Kidney epithelial cell (primary cell): ENCODE results near the gene KLHL29. TPM values are rescaled to one million over a fixed set of nuclear protein-coding genes. Genes with fewer than 3 reads are reported as not detected.

Experiments
- DNase-seq: peaks from one replicate; pipeline ENCODE4 v3.0.0-alpha.2; 2010; ENCODE audit warnings: low read depth
- H3K27me3 ChIP-seq: 2 replicates; pipeline ENCODE4 v1.6.0; 2011; ENCODE audit warnings: low read length; ENCODE audit not compliant: control insufficient read depth, insufficient read depth
- H3K36me3 ChIP-seq: 2 replicates; pipeline ENCODE4 v1.5.1; 2011; ENCODE audit warnings: low read length; ENCODE audit not compliant: control insufficient read depth, insufficient read depth
- H3K4me3 ChIP-seq: 2 replicates; pipeline ENCODE4 v1.5.1; 2011; ENCODE audit warnings: low read depth, mild to moderate bottlenecking, control low read depth, low read length
- CTCF ChIP-seq: IDR thresholded peaks from 2 replicates; pipeline ENCODE4 v1.5.1; 2011; ENCODE audit warnings: mild to moderate bottlenecking, moderate library complexity, low read length, control low read depth, inconsistent platforms; ENCODE audit not compliant: insufficient read depth, poor library complexity, severe bottlenecking
- total RNA-seq: library from RNA; depleted of rRNA; stranded (reverse); fragments of >200 nt; gene quantifications from 2 replicates; pipeline ENCODE4 v1.2.3, GENCODE V29; 2015

KLHL29 gene
- total RNA-seq, 1 donor from 2014 or later: 12.4 TPM

GRCh38 chr2:23707096-23707495 lies 322.1 kb downstream of the KLHL29 start:
- Histone ChIP-seq H3K27me3 (no peaks in the 10 kb centered on the region), H3K4me3 (no peak overlapping the region), H3K36me3 (no peaks in the 10 kb centered on the region)
- no peak for TF ChIP-seq CTCF
- no peak for DNase-seq

GRCh38 chr2:23708771-23709170 lies 323.8 kb downstream of the KLHL29 start:
- Histone ChIP-seq H3K36me3 (no peaks in the 10 kb centered on the region), H3K27me3 (no peaks in the 10 kb centered on the region), H3K4me3 (no peak overlapping the region)
- no peak for DNase-seq
- no peak for TF ChIP-seq CTCF

- TF ChIP-seq CTCF: no peak
- Histone ChIP-seq H3K27me3 (no peaks in the 10 kb centered on the region), H3K36me3 (no peaks in the 10 kb centered on the region), H3K4me3 (no peak overlapping the region)
- DNase-seq: no peak
These were observed 324.3 kb downstream of the KLHL29 start for GRCh38 chr2:23709311-23709710.

GRCh38 chr2:23711979-23712755 lies 327.2 kb downstream of the KLHL29 start:
- no peak for DNase-seq
- H3K4me3 ChIP-seq: no peak overlapping the region
- H3K36me3 ChIP-seq: no peaks in the 10 kb centered on the region
- no peaks in the 10 kb centered on the region for H3K27me3 ChIP-seq
- TF ChIP-seq CTCF: no peak

GRCh38 chr2:23712756-23713151 lies 327.8 kb downstream of the KLHL29 start:
- Histone ChIP-seq H3K27me3 (no peaks in the 10 kb centered on the region), H3K4me3 (no peak overlapping the region), H3K36me3 (no peaks in the 10 kb centered on the region)
- TF ChIP-seq CTCF: no peak
- no peak for DNase-seq

- Histone ChIP-seq H3K36me3 (no peaks in the 10 kb centered on the region), H3K4me3 (no peak overlapping the region), H3K27me3 (no peaks in the 10 kb centered on the region)
- no peak for DNase-seq
- no peak for TF ChIP-seq CTCF
These were observed 328.4 kb downstream of the KLHL29 start for GRCh38 chr2:23713351-23713750.
